Daoy (cell line): ENCODE data around the gene PTPRZ1. TPM values are rescaled to one million over a fixed set of nuclear protein-coding genes. Genes with fewer than 3 reads are reported as not detected.
A peak's percentile ranks its signal among the peaks of the same experiment; 100 is the strongest.

Experiments used
- DNase-seq: peaks from one replicate; pipeline ENCODE4 v3.0.0-alpha.2; 2015; ENCODE audit warnings: low read depth
- total RNA-seq: library from RNA; depleted of rRNA; stranded (reverse); fragments of >200 nt; shearing (Covaris generic); gene quantifications from 2 replicates; pipeline ENCODE4 v1.2.3, GENCODE V29; 2014

The PTPRZ1 gene
- total RNA-seq, 1 experiment from 2014 or later: 0.17 TPM

DNA sequence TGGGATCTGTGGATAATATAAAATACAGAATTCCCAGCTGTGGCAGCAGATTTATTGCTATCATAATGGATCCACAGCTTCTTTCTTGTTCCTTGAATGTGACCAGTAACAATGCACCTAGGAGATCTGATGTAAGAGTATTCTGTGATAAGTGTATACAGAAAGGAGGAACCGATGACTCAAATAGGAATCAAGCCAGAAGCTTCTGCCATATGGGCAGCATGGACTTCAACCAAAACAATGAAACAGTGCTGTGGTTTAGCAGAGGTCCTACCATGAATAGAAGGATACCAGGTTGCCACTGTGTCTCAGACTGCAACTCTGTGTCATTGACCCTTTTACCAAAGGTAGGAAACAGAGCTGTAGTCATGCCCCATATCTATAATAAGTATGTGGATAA lies 81.8 kb downstream of the PTPRZ1 start:
- DNase-seq: peak; percentile 55

DNA sequence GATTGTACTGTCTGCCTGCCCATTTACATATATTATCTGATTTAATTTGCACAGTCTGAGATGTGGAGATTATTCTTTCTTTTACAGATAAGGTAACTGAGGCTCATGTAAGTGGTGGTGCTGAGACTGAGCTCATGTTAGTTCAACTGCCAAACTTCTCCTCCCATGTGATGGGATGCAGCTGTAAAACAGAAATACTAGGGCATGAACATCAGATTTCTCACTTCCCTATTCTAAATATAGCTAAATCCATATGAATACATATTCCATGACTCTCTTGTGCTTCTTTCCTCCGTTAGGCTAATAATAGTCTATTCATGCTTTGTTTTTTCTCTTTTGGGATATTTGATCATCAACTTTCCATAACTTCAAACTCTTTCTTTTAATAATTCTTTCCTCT lies 84.7 kb downstream of the PTPRZ1 start:
- no peak for DNase-seq

DNA sequence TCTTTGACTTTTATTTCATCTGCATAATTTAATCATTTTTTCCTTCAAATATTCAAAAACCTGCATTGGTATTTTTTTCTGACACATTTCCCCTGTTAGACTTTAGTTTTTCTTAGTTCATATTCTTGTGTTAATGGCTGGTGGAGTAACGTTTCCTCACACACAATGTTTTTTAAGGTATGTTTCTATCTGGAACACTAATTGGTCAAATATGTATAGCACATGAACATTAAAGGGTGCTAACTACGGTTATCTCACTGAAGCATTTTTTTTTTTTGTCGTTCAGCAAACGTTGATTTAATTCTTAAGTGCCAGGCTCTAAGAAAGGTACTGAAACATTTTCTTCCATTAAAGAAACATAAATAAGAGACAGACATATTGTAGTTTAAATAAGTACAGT lies 87.7 kb downstream of the PTPRZ1 start:
- no peak for DNase-seq

DNA sequence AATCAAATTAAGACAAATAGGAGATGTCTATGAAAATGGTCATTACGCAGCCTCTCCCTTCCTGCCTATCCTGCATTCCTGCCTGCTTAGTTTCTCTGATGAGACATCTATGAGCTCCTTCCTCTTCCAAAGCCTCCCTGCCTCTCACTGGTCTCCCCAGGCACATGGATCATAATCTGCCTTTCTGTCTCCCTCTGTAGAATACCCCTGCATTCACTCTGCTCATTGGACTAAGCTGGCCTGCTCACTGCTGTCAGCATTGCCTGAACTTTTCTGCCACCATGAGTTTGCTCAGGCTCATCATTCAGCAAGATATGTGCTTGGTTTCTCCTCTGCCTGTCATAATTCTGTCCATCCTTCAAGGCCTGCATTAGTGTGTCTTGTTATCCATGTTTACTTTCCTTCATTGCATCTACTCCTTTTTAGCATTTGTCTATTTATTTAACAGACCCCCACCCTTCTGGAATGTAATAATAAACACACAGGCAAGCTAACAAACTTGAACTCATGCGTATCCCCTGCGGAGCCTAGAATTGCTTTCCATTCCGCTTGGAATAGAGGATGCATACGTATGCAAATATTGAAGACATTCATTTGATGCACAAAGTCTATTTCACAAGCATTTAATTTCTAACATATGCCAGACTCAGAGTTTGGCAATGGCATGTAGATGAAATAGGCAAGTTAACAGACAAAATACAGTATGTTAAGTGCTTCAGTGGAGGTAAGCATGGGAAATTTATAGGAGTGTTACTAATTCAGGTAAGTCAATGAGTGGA lies 88.3 kb downstream of the PTPRZ1 start:
- peak; percentile 94 for DNase-seq

DNA sequence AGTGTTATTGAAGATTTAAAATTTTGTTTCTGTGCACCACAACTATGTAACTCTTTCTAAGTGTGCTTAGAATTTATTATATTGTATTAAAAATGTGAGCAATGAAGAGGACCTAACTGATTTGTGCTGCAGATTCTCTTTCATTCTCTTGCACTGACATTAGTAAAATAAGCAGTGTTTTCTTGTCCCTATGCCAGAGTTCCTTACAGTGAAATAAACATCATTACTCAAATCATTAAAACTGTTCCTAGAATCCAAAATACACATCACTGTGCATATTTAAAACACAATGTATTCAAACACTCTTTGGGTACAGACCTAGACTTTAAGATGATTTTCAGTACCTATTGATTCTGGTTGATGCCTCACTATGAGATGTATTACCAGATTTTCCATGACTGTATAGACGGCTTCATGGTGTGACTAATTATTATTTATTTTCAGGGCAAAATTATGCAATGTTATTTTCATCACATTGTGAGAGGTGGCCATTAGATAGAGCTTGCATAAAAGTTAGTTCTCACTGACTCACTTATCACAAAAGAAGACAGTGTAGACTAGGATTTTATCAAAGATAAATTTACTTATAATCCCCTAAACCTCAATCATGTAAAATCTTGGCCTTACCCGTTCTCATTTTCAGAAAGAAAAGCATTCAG lies 93.4 kb downstream of the PTPRZ1 start:
- no peak for DNase-seq

DNA sequence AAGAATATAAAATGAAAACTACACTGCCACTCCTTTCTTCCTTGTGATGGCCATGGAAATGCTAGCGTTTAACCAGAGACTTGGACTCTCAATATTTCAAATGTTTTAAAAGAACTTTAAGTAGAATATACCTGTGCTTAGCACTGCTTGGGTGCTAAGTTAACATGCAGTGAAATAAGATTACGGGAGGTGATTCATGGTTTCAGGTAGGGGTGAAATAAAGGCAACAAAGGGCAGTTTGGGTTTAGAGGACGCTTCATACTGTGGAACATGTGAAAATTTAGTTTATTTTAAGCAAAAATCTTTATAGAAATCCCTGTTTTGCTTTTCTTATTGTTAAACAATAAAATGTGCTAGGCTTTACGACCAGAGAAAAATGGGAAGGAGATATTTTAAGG lies 94.0 kb downstream of the PTPRZ1 start:
- DNase-seq: no peak

DNA sequence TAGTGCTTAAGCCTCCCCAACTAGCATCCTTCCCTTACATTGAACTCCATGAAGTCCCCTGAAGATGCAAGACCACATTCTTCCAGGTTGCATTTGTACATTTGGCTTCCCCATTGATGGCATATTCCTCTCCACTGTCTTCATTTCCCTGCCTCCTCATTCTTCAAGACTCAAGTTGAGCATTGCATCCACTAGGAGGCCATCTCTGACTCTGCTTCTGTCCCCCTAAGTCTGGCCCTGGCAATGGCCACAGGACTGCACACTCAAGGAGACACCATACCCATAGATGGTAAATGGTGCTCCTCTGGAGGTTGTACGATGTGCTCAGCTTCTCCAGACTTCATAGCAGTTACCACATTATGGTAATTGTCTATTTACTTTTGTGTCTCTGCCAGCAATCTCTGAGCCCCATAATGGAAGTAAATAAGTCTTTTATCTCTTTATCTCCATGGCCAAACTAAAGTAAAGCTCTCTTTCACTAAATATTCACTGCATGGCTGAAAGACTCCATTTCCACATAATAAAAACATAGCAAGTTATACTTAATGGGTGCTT lies 112.6 kb downstream of the PTPRZ1 start:
- no peak for DNase-seq

DNA sequence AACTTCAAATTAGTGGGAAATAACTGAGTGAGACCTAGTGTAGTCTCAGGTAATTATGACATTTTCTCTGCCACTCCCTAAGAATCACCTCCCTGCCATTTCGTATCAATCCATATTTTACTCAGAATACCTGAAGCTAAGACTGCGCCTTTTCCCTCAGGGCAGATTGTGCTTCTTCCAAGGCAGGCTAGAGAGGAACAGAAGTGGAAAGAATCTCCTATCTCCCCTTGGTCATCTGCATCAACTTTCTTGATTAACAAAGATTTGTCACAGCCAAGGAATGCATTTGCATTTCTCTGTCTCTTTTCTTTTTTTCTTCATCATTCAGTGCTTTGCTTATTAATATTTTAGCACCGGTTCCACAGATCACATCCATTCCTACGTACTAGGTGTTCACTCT lies 119.1 kb downstream of the PTPRZ1 start:
- no peak for DNase-seq

DNA sequence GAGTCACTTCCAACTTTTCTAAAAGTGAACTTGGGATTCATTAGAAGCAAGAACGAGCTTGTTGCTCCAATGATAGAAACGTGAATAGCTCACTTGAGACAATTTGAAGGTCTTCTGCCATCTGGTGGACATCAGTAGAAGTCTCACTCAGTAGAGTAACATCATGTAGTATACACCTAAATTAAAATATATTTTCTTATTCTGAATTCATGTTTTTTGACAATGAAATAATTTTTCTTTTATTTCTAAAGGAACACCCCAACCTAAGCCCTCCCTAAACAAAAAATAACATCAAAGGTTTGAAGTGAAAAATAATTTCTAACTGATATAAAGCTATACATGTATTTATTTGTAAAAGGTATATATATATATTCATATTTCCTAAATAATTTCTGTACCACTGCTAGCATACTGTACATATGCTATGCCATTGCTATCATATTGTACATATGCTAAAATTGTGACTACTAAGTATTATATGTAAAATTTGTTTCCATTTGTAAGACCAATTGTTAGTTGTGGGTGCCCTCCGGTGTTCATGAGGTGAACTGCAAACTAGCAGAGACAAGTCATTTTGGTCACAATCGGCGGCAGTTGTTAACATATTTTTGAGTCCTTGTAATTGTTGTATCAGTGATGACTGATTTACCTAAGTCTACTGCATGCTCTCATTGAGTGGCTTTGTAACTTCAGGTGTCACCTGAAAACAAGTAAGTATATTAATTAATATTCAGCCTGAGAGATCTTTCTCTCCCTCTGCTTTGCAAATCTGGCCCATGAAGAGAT lies 121.9 kb downstream of the PTPRZ1 start:
- peak; percentile 78 for DNase-seq

DNA sequence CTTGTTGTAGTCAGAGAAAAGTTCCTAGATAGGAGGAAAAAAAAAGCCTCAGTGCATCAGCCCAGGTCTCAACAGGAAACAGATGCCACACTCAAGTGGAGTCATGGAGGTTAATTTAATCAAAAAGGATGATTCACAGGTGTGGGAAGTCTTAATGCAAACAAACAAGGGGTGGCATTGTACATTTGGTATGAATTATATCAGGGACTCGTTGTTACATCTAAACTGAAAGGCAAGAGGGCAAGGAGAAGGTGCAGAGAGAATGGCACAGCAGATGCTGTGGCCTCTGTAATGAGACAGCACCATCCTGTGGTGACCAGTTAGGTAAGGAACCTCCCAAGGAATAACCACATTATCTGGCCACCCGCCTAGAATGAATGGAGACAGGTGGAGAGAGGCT lies 133.7 kb downstream of the PTPRZ1 start:
- DNase-seq: peak; percentile 66

DNA sequence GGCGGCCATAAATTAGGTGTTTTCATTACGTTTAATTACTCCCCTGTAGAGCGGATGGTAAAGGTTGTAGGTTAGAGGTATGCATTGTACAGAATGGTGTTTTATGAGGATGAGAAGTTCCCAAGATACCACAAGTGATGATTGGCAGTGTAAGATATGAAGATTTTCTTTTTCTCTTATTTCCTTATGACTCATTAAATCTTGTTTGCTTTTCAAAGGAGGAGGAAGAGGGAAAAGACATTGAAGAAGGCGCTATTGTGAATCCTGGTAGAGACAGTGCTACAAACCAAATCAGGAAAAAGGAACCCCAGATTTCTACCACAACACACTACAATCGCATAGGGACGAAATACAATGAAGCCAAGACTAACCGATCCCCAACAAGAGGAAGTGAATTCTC lies 137.2 kb downstream of the PTPRZ1 start:
- no peak for DNase-seq

DNA sequence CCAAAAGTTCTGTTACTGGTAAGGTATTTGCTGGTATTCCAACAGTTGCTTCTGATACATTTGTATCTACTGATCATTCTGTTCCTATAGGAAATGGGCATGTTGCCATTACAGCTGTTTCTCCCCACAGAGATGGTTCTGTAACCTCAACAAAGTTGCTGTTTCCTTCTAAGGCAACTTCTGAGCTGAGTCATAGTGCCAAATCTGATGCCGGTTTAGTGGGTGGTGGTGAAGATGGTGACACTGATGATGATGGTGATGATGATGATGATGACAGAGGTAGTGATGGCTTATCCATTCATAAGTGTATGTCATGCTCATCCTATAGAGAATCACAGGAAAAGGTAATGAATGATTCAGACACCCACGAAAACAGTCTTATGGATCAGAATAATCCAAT lies 140.1 kb downstream of the PTPRZ1 start:
- peak; percentile 13 for DNase-seq

DNA sequence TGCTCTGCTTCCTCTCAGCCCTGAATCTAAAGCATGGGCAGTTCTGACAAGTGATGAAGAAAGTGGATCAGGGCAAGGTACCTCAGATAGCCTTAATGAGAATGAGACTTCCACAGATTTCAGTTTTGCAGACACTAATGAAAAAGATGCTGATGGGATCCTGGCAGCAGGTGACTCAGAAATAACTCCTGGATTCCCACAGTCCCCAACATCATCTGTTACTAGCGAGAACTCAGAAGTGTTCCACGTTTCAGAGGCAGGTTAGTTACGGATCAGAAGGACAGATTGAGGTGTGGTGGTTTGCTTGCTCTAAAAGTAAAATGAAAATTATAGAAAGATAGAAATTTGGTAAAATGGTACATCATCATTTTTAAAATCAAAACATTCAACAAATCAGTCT lies 140.7 kb downstream of the PTPRZ1 start:
- DNase-seq: no peak

DNA sequence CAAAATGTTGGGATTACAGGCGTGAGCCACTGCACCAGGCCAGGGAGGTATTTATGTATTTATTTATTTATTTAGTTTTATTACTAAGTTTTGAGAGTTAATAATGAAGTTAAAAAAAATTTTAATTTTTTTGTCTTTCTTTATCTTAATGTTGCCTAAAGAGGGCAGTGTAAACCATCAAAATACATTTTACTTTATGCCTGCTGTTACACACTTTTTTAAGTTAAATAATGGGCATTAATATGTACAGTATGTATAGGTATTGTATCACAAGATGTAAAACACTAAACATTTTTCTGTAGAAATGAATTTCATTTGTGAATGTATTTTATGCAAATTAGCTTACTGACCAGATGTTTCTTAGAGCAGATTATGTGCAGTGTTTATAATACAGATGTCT lies 141.7 kb downstream of the PTPRZ1 start:
- no peak for DNase-seq

DNA sequence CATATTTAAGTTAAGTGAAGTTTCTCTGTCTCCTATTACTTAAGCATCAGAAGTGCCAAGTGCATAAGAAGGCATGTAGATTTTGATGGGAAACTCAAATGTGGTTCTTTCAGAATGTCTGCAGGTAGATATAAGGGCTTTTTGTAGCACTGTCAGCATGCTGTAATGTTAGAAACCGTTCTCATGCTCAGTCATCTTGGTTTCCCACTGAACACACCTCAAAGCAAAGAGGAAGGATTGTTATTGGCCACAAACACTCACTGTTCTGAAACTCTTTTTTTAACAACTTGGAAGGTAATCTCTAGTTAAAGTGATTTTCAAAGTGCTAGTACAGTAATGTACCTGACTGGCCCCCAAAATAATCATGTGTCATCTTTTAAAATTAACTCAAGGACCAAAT lies 145.1 kb downstream of the PTPRZ1 start:
- DNase-seq: no peak

DNA sequence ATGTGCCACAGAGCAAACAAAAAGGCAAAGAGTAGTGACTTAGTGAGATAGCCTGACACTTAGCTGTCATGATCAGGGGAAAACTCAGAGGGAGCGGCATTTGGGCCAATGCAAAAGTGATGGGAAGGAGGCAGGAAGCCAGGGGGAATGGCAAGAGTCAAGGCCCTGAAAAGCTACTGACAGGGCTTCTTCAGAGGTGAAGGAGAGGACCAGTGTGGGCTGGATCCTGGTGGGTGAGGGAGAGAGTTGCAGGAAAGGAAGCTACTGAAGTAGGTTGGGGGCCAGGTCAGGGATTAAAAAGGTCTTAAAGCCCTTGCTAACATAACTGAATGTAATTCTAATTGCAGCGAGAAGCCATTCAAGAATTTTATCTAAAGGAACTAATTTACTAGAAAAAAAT lies 154.1 kb downstream of the PTPRZ1 start:
- DNase-seq: no peak

DNA sequence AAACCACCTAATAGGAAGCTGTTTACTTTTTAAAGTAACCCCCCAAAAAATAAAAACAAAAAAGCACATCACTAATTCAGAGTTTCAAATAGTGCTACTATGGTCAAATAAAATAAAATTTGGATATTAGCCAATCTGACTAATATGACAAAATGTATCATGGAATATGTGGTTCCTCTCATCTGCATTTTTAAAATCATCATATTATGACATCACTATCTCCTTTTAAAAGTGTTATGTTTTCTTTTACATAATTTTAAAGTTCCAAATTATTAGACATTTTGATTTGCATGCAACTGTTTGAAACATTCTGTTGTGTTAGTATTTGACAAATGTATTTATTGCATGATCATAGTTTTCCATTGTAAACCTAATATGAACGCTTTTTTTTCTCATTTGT lies 160.7 kb downstream of the PTPRZ1 start:
- no peak for DNase-seq

DNA sequence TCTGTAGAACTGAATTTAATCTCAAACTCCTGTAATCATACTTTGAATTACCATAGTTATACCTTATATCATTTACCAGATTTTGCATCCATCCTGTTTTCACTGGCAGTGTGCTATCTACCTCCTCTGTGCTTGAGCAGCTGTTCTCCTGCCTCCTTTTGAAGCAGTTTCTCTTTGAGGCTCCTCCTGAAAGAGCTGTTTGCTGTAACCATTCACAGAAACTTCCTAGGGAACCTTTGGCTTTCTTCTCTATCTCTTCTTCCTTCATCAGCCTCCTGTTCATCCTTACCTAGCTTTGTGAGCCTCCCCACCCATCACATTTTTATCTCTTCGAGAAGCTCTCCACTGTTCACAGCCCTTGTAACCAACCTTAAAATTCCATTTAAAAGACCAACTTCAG lies 162.9 kb downstream of the PTPRZ1 start:
- no peak for DNase-seq

DNA sequence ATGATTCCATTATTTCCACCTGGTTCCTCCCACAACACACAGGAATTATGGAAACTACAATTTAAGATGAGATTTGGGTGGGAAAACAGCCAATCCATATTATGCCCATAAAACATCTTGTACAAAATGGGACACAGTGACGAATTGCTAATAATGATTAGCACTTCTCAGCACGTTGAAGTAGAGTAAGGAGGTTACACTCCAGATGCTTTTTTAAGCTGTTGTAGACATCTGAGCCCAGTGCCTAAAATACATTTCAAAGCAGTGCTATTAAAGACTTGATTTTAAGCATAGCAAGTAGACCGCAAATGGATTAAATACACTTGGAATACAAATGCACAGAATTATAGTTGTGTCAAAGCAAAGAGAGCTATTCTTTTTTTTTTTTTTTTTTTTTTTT lies 165.2 kb downstream of the PTPRZ1 start:
- DNase-seq: no peak

DNA sequence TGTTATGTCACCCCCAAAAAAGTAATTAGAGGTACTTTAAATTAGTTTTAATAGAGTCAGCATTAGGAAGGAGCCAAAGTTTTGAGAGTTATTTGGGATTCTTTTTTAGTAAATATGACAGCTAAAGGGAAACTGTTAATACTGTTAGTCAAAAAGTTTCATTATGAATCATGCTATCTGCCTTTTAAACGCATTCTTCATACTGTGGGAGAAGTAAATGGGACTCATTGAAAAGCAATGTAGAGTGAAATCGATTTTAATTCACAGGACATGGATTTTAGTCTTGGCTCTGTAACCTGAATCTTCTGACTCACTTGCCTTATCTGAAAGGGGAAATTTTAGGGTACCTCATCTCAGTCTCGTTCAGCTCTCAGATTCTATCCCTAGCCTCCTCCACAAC lies 165.9 kb downstream of the PTPRZ1 start:
- DNase-seq: peak; percentile 37

DNA sequence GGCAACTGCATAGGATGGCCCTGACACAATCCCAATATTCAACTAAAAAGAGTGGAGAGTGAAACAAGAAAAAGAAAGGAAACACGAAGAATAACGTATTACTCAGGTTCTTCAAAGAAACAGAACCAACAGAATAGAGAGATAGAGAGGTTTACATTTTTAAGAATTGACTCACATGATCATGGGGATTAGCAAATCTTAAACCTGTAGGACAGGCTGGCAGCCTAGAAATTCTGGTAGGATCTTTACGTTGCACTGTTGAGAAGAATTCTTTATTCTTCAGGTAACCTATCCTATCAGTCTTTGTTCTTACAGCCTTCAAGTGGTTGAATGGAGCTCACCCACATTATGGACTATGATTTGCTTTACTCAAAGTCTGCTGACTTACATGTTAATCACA lies 167.2 kb downstream of the PTPRZ1 start:
- DNase-seq: no peak

DNA sequence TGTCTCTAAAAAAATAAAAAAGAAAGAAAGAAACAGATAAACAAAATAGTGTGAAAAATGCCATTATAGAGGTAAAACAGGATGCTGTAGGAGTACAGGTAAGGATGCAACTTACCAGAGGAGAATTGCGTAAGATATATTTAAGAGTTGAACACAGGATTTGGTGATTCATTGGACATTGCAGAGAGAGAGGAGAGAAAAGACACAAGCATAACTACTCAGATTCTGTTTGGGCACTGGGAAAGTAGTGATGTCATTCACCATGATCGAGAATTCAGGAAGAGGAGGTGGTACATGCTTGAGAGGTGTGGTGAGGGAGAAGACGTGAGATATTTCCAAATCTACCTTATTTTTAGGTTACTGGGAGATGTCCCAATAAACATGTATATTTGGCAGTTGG lies 173.4 kb downstream of the PTPRZ1 start:
- no peak for DNase-seq

DNA sequence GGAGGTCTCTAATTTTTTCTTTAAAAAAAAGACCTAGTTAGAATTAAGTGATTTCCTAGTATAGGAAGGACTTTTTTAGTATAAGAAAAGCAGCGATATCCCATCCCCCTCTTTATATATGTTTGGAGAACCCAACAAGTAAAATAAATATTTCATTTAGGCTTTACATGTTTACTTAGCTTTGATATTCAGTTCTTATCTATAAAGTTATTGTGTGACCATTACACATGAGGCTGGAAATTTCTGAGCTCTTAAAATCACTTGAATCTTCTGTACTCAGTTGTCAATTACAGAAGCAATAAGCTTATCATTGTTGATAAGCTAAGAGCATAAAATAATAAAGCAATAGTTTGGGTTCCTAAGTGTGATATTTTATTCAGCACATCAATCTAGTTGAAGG lies 181.4 kb downstream of the PTPRZ1 start:
- no peak for DNase-seq
